Measurements from ENCODE around the gene TNXB.
"Not testable (repeated sequence)": the region's sequence is repeated elsewhere in the genome, so short reads cannot be mapped to it uniquely, and the experiment has no call there.

DNA sequence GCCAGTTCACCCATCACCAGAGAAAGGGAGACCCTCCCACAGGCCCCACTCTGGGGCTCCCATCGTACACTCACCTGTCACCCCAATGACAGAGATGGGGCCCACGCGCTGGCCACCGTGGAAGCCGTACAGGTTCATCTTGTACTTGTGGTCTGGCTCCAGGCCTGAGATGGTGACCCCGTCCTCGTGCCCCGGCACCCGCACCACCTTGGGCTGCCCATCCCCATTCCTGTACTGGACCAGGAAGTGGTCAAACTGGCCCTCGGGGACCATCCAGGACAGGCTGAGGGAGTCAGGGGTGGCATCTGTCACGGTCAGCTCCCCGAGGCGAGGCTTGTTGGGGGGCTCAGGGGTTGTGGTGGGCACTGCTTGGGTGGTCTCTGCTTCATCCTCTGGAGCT, 55.8 kb downstream of the TNXB start:
- TF ChIP-seq CTCF (IDR thresholded peaks at IDR 0.05 in 2 of 3, conservative IDR thresholded peaks at IDR 0.05 in 1 of 3; ENCODE audit: insufficient read depth in 2 of 3, low read depth in 1 of 3, low read length in 3 of 3); ELF4 (CRISPR knock-in tag; IDR thresholded peaks at IDR 0.05); CHD2 (IDR thresholded peaks at IDR 0.05; ENCODE audit: low read depth, low read length): not testable (repeated sequence)

Measured in K562 (cell line).